Ishikawa (cell line): ENCODE data around the gene AGAP1.

Experiments used
- CREB1 ChIP-seq: IDR thresholded peaks from 2 replicates; pipeline ENCODE4 v1.6.1; 2012; ENCODE audit warnings: low read depth
- EGR1 ChIP-seq: IDR thresholded peaks from 2 replicates; pipeline ENCODE4 v1.6.1; 2012
- EP300 ChIP-seq: IDR thresholded peaks from 2 replicates; pipeline ENCODE4 v1.6.1; 2012; ENCODE audit warnings: borderline replicate concordance
- NFIC ChIP-seq: IDR thresholded peaks from 2 replicates; pipeline ENCODE4 v1.6.1; 2012
- RAD21 ChIP-seq: IDR thresholded peaks from 2 replicates; pipeline ENCODE4 v1.6.1; 2012; ENCODE audit warnings: low read depth
- TAF1 ChIP-seq: IDR thresholded peaks from 2 replicates; pipeline ENCODE4 v1.6.1; 2012; ENCODE audit warnings: low read depth, mild to moderate bottlenecking
- TCF12 ChIP-seq: IDR thresholded peaks from 2 replicates; pipeline ENCODE4 v1.6.1; 2012; ENCODE audit warnings: low read depth
- YY1 ChIP-seq: IDR thresholded peaks from 2 replicates; pipeline ENCODE4 v1.6.1; 2012; ENCODE audit warnings: low read depth
- ZBTB7A ChIP-seq: IDR thresholded peaks from 2 replicates; pipeline ENCODE4 v1.6.1; 2012; ENCODE audit warnings: low read depth
- TF ChIP-seq, protein P1 (sequence below): IDR thresholded peaks from 2 replicates; pipeline ENCODE4 v1.6.1; 2012
- TF ChIP-seq, protein P2 (sequence below): IDR thresholded peaks from 2 replicates; pipeline ENCODE4 v1.6.1; 2012
- TF ChIP-seq, protein P3 (sequence below): IDR thresholded peaks from 2 replicates; pipeline ENCODE4 v1.6.1; 2012; ENCODE audit warnings: low read depth, mild to moderate bottlenecking

DNA sequence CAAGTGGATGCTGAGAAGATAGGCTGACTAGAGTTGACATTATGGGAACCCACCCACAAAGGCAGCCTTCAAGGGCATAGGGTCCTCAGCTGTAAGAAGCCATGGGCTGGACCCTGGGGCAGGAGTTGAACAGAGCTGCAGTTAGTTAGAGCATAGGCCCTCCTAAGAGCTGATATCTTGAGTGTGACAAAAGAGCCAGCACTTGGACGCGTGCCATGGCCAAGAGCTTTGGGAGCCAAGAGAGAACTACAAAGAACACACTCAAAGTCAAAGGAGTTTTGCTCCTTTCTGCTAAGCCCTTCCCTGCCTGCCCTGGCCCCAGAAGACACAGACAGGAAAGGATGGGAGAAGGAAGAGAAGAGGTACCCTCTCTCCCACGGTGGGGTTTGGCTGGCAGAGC is 29.9 kb upstream of the AGAP1 start:
- TF ChIP-seq EP300 = no peak
- TF ChIP-seq, protein P1, sequence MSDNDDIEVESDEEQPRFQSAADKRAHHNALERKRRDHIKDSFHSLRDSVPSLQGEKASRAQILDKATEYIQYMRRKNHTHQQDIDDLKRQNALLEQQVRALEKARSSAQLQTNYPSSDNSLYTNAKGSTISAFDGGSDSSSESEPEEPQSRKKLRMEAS = no peak
- no peak for TF ChIP-seq YY1
- no peak for TF ChIP-seq ZBTB7A
- no peak for TF ChIP-seq RAD21
- TF ChIP-seq, protein P2, sequence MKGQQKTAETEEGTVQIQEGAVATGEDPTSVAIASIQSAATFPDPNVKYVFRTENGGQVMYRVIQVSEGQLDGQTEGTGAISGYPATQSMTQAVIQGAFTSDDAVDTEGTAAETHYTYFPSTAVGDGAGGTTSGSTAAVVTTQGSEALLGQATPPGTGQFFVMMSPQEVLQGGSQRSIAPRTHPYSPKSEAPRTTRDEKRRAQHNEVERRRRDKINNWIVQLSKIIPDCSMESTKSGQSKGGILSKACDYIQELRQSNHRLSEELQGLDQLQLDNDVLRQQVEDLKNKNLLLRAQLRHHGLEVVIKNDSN = no peak
- no peak for TF ChIP-seq EGR1
- TF ChIP-seq TCF12 = no peak
- TF ChIP-seq CREB1 = no peak
- no peak for TF ChIP-seq TAF1
- TF ChIP-seq NFIC = no peak
- TF ChIP-seq, protein P3, sequence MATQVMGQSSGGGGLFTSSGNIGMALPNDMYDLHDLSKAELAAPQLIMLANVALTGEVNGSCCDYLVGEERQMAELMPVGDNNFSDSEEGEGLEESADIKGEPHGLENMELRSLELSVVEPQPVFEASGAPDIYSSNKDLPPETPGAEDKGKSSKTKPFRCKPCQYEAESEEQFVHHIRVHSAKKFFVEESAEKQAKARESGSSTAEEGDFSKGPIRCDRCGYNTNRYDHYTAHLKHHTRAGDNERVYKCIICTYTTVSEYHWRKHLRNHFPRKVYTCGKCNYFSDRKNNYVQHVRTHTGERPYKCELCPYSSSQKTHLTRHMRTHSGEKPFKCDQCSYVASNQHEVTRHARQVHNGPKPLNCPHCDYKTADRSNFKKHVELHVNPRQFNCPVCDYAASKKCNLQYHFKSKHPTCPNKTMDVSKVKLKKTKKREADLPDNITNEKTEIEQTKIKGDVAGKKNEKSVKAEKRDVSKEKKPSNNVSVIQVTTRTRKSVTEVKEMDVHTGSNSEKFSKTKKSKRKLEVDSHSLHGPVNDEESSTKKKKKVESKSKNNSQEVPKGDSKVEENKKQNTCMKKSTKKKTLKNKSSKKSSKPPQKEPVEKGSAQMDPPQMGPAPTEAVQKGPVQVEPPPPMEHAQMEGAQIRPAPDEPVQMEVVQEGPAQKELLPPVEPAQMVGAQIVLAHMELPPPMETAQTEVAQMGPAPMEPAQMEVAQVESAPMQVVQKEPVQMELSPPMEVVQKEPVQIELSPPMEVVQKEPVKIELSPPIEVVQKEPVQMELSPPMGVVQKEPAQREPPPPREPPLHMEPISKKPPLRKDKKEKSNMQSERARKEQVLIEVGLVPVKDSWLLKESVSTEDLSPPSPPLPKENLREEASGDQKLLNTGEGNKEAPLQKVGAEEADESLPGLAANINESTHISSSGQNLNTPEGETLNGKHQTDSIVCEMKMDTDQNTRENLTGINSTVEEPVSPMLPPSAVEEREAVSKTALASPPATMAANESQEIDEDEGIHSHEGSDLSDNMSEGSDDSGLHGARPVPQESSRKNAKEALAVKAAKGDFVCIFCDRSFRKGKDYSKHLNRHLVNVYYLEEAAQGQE = no peak
